ENCODE measurements around the gene DUSP6. TPM values are rescaled to one million over a fixed set of nuclear protein-coding genes. Genes with fewer than 3 reads are reported as not detected.

DUSP6 gene
- total and polyA plus RNA-seq, 9 of the 15 experiments (the other 6 are each of a cell fraction or from before 2014, with no cell fraction given), result 0.04 to 0.60 (median 0.08) TPM; not detected in 2

DNA sequence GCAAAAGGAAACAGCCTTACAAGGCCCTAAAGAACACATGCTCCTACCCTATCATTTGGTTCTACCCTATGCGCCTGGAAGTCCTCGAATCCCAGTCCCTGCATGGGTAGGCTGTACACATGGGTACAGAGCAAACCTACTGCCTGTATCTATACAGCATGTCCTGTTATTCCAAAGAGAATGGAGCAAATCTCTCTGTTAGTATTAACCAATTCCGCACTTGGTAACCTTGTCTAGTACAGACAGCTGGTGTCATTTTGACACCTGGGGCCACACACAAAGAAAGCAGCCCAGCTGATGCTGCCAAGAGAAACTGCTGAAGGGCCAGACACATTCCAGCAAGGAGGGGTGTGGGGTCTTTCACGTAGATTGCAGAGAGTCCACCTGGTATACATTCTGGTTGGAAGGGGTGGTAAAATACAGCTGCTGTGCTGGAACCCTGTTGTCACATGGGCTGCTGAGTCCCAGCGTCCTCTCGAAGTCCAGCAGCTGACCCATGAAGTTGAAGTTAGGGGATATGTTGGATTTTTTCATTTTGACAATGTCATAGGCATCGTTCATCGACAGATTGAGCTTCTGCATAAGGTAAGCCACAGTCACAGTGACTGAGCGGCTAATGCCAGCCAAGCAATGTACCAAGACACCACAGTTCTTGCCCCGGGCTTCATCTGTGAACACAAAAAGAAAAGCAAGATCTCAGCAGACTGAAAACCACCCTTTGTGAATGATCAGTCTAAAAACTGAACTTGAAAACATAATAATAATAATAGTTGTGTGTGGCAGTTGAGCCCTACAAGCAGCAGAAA, 3.2 kb downstream of the DUSP6 start:
- BruUV-seq (replicated peaks), result no TSS peak
- Histone ChIP-seq H3K9ac (ENCODE audit: insufficient read depth in 1 of 2, low read depth in 2 of 2, low read length in 2 of 2) (no peak overlapping the region), H3K4me1 (replicated peaks in 1 of 2; ENCODE audit: control insufficient read depth in 2 of 2, insufficient read depth in 2 of 2, low read length in 2 of 2) (peaks cover 0 to 26% of the 10 kb centered on the region in 2 experiments), H3K4me2 (ENCODE audit: insufficient read depth, low read length) (no peak overlapping the region), H3K36me3 (ENCODE audit: control insufficient read depth, insufficient read depth, low read length) (no peaks in the 10 kb centered on the region), H3K9me1 (ENCODE audit: control insufficient read depth, insufficient read depth, low read length) (no peaks in the 10 kb centered on the region), H4K20me1 (replicated peaks; ENCODE audit: control insufficient read depth, insufficient read depth, low read length) (no peaks in the 10 kb centered on the region), H3K27me3 (ENCODE audit: control insufficient read depth in 2 of 2, insufficient read depth in 2 of 2, low read length in 2 of 2) (no peaks in the 10 kb centered on the region; a peak in 1 of 5 replicates), H3K79me2 (ENCODE audit: control insufficient read depth, insufficient read depth, low read length) (no peaks in the 10 kb centered on the region), H3K4me3 (no peak overlapping the region), H2AFZ (ENCODE audit: low read depth, low read length) (no peak overlapping the region), H3K27ac (ENCODE audit: extremely low read depth, low read depth, low read length) (no peak overlapping the region), H3K9me3 (replicated peaks; ENCODE audit: control insufficient read depth, insufficient read depth, low read depth, low read length) (no peaks in the 10 kb centered on the region; the same call in 1 of the 2 replicates)
- FAIRE-seq (no peak), DNase-seq (ENCODE audit: extremely low read depth in 1 of 4, low spot score in 3 of 4) (no peak), ATAC-seq (no peak)
- 13% methylated on average over 10 of the region's 10 CpGs for WGBS (ENCODE audit: insufficient coverage, low coverage, missing lambda C conversion rate)
- intact Hi-C loops (cut with micrococcal nuclease), result no loop called here
- CTCF ChIA-PET (ENCODE audit: low intra/inter-chr PET ratio), result no interaction called here
- in situ Hi-C loops (cut with MboI), result no loop called here
- POLR2A ChIA-PET, result no interaction called here
- TF ChIP-seq, protein P1, sequence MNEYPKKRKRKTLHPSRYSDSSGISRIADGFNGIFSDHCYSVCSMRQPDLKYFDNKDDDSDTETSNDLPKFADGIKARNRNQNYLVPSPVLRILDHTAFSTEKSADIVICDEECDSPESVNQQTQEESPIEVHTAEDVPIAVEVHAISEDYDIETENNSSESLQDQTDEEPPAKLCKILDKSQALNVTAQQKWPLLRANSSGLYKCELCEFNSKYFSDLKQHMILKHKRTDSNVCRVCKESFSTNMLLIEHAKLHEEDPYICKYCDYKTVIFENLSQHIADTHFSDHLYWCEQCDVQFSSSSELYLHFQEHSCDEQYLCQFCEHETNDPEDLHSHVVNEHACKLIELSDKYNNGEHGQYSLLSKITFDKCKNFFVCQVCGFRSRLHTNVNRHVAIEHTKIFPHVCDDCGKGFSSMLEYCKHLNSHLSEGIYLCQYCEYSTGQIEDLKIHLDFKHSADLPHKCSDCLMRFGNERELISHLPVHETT (CRISPR knock-in tag; conservative IDR thresholded peaks at IDR 0.05 in 1 of 2, IDR thresholded peaks at IDR 0.05 in 1 of 2), result no peak
- TF ChIP-seq NCOA1 (IDR thresholded peaks at IDR 0.05; ENCODE audit: low read depth) (no peak), MEF2A (IDR thresholded peaks at IDR 0.05; ENCODE audit: control insufficient read depth, low read depth, low read length) (no peak), ZNF212 (CRISPR knock-in tag; IDR thresholded peaks at IDR 0.05) (no peak), CC2D1A (IDR thresholded peaks at IDR 0.05) (no peak), ZNF561 (CRISPR knock-in tag; conservative IDR thresholded peaks at IDR 0.05) (no peak), NUFIP1 (IDR thresholded peaks at IDR 0.05; ENCODE audit: partially characterized antibody) (no peak), RFX1 (IDR thresholded peaks at IDR 0.05) (no peak)
- TF ChIP-seq, protein P2, sequence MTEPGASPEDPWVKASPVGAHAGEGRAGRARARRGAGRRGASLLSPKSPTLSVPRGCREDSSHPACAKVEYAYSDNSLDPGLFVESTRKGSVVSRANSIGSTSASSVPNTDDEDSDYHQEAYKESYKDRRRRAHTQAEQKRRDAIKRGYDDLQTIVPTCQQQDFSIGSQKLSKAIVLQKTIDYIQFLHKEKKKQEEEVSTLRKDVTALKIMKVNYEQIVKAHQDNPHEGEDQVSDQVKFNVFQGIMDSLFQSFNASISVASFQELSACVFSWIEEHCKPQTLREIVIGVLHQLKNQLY (CRISPR knock-in tag; conservative IDR thresholded peaks at IDR 0.05), result no peak
- TF ChIP-seq, protein P3, sequence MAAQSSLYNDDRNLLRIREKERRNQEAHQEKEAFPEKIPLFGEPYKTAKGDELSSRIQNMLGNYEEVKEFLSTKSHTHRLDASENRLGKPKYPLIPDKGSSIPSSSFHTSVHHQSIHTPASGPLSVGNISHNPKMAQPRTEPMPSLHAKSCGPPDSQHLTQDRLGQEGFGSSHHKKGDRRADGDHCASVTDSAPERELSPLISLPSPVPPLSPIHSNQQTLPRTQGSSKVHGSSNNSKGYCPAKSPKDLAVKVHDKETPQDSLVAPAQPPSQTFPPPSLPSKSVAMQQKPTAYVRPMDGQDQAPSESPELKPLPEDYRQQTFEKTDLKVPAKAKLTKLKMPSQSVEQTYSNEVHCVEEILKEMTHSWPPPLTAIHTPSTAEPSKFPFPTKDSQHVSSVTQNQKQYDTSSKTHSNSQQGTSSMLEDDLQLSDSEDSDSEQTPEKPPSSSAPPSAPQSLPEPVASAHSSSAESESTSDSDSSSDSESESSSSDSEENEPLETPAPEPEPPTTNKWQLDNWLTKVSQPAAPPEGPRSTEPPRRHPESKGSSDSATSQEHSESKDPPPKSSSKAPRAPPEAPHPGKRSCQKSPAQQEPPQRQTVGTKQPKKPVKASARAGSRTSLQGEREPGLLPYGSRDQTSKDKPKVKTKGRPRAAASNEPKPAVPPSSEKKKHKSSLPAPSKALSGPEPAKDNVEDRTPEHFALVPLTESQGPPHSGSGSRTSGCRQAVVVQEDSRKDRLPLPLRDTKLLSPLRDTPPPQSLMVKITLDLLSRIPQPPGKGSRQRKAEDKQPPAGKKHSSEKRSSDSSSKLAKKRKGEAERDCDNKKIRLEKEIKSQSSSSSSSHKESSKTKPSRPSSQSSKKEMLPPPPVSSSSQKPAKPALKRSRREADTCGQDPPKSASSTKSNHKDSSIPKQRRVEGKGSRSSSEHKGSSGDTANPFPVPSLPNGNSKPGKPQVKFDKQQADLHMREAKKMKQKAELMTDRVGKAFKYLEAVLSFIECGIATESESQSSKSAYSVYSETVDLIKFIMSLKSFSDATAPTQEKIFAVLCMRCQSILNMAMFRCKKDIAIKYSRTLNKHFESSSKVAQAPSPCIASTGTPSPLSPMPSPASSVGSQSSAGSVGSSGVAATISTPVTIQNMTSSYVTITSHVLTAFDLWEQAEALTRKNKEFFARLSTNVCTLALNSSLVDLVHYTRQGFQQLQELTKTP (IDR thresholded peaks at IDR 0.05; ENCODE audit: low read depth in 1 of 2, partially characterized antibody in 2 of 2), result no peak
- TF ChIP-seq, protein P4, sequence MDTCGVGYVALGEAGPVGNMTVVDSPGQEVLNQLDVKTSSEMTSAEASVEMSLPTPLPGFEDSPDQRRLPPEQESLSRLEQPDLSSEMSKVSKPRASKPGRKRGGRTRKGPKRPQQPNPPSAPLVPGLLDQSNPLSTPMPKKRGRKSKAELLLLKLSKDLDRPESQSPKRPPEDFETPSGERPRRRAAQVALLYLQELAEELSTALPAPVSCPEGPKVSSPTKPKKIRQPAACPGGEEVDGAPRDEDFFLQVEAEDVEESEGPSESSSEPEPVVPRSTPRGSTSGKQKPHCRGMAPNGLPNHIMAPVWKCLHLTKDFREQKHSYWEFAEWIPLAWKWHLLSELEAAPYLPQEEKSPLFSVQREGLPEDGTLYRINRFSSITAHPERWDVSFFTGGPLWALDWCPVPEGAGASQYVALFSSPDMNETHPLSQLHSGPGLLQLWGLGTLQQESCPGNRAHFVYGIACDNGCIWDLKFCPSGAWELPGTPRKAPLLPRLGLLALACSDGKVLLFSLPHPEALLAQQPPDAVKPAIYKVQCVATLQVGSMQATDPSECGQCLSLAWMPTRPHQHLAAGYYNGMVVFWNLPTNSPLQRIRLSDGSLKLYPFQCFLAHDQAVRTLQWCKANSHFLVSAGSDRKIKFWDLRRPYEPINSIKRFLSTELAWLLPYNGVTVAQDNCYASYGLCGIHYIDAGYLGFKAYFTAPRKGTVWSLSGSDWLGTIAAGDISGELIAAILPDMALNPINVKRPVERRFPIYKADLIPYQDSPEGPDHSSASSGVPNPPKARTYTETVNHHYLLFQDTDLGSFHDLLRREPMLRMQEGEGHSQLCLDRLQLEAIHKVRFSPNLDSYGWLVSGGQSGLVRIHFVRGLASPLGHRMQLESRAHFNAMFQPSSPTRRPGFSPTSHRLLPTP (IDR thresholded peaks at IDR 0.05; ENCODE audit: borderline replicate concordance, extremely low read depth, insufficient read length), result no peak

All from K562 (cell line).